Mesendoderm (in vitro differentiated cells): ENCODE data around the gene CSGALNACT2.
A peak's percentile ranks its signal among the peaks of the same experiment; 100 is the strongest.

ENCODE experiments used
- DNase-seq: peaks from one replicate; pipeline ENCODE4 v3.0.0; 2013
- H2AK5ac ChIP-seq: 2 replicates; pipeline ENCODE4 v1.6.1; 2013; ENCODE audit warnings: low read length, inconsistent platforms
- H2BK120ac ChIP-seq: 2 replicates; pipeline ENCODE4 v1.6.1; 2013; ENCODE audit warnings: low read depth, mild to moderate bottlenecking, low read length, moderate library complexity, mixed read lengths
- H2BK15ac ChIP-seq: replicated peaks from 2 replicates; pipeline ENCODE4 v1.6.1; 2013; ENCODE audit warnings: low read depth, mild to moderate bottlenecking, moderate library complexity
- H2BK5ac ChIP-seq: 2 replicates; pipeline ENCODE4 v1.6.1; 2013; ENCODE audit warnings: low read length, inconsistent platforms
- H3K18ac ChIP-seq: 2 replicates; pipeline ENCODE4 v1.6.1; 2013; ENCODE audit warnings: mild to moderate bottlenecking, low read length, mixed read lengths
- H3K23ac ChIP-seq: one replicate; pipeline ENCODE4 v1.6.1; 2013; ENCODE audit warnings: low read length
- H3K27ac ChIP-seq: 2 replicates; pipeline ENCODE4 v1.5.1; 2013; ENCODE audit warnings: low read depth, mild to moderate bottlenecking, inconsistent platforms, low read length, moderate library complexity
- H3K27me3 ChIP-seq: 2 replicates; pipeline ENCODE4 v1.6.1; 2013; ENCODE audit warnings: low read length, control low read depth, mild to moderate bottlenecking, inconsistent platforms; ENCODE audit not compliant: insufficient read depth, poor library complexity
- H3K36me3 ChIP-seq: 2 replicates; pipeline ENCODE4 v1.6.1; 2013; ENCODE audit warnings: low read length, inconsistent platforms; ENCODE audit not compliant: control insufficient read depth, insufficient read depth
- H3K4ac ChIP-seq: one replicate; pipeline ENCODE4 v1.6.1; 2013; ENCODE audit warnings: low read depth, mild to moderate bottlenecking, low read length, moderate library complexity
- H3K4me1 ChIP-seq: 2 replicates; pipeline ENCODE4 v1.6.1; 2013; ENCODE audit warnings: low read depth, low read length, inconsistent platforms; ENCODE audit not compliant: control insufficient read depth
- H3K4me2 ChIP-seq: 2 replicates; pipeline ENCODE4 v1.6.1; 2013; ENCODE audit warnings: low read length
- H3K4me3 ChIP-seq: 2 replicates; pipeline ENCODE4 v1.5.1; 2013; ENCODE audit warnings: mild to moderate bottlenecking, low read length
- H3K56ac ChIP-seq: one replicate; pipeline ENCODE4 v1.6.1; 2013; ENCODE audit warnings: low read length
- H3K79me1 ChIP-seq: 2 replicates; pipeline ENCODE4 v1.6.1; 2013; ENCODE audit warnings: low read length, inconsistent platforms
- H3K79me2 ChIP-seq: 2 replicates; pipeline ENCODE4 v1.6.1; 2013; ENCODE audit warnings: mild to moderate bottlenecking, low read length; ENCODE audit not compliant: control insufficient read depth, insufficient read depth
- H3K9ac ChIP-seq: 2 replicates; pipeline ENCODE4 v1.6.1; 2013; ENCODE audit warnings: low read length, inconsistent platforms
- H4K5ac ChIP-seq: one replicate; pipeline ENCODE4 v1.6.1; 2013; ENCODE audit warnings: low read length
- H4K8ac ChIP-seq: one replicate; pipeline ENCODE4 v1.6.1; 2013; ENCODE audit warnings: low read depth, mild to moderate bottlenecking, control low read depth, low read length, moderate library complexity
- WGBS: extraction: QIAGEN DNeasy Blood & Tissue Kit; methylation state at CpG from one replicate; pipeline ENCODE4 v1.1.7; 2013; ENCODE audit warnings: low lambda C conversion rate, missing lambda C conversion rate; ENCODE audit not compliant: insufficient coverage; ENCODE audit errors: extremely low coverage; 5-methylcytosine and 5-hydroxymethylcytosine counted together

Gene CSGALNACT2

DNA sequence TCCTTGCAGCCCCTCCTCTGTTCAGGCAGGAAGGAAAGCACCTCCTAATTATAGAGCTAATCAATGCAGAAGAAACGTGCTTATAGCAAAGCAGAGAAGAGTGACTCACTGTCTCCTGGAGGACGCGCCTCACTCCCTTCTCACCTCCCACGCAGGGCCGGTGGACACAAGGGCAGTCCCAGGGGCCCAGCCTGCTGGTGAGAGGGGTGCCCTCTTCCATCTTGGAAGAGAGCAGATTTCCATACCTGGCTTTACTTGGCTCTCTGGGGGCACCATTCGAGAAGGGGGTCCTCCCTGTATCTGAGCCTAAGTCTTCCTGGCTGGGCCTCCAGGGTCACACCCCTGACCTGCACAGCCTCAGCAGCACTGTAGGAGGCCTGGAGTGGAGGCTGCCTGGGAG is 72.8 kb downstream of the CSGALNACT2 start:
- H3K4me3 ChIP-seq, result no peak overlapping the region
- H2AK5ac ChIP-seq, result no peak overlapping the region
- no peaks in the 10 kb centered on the region for H3K79me2 ChIP-seq
- no peak overlapping the region for H3K4ac ChIP-seq
- H2BK15ac ChIP-seq, result no peak overlapping the region
- H3K36me3 ChIP-seq, result no peaks in the 10 kb centered on the region
- no CpG with 5 or more reads among the region's 6 CpGs for WGBS
- no peak overlapping the region for H3K27ac ChIP-seq
- no peak overlapping the region for H2BK120ac ChIP-seq
- no peak overlapping the region for H2BK5ac ChIP-seq
- H3K9ac ChIP-seq, result no peak overlapping the region
- no peak overlapping the region for H3K18ac ChIP-seq
- no peaks in the 10 kb centered on the region for H3K27me3 ChIP-seq
- H4K5ac ChIP-seq, result no peak overlapping the region
- no peak for DNase-seq
- no peak overlapping the region for H3K4me2 ChIP-seq
- H3K79me1 ChIP-seq, result no peaks in the 10 kb centered on the region
- H3K23ac ChIP-seq, result no peak overlapping the region
- H4K8ac ChIP-seq, result no peak overlapping the region
- H3K4me1 ChIP-seq, result no peaks in the 10 kb centered on the region
- H3K56ac ChIP-seq, result no peak overlapping the region

DNA sequence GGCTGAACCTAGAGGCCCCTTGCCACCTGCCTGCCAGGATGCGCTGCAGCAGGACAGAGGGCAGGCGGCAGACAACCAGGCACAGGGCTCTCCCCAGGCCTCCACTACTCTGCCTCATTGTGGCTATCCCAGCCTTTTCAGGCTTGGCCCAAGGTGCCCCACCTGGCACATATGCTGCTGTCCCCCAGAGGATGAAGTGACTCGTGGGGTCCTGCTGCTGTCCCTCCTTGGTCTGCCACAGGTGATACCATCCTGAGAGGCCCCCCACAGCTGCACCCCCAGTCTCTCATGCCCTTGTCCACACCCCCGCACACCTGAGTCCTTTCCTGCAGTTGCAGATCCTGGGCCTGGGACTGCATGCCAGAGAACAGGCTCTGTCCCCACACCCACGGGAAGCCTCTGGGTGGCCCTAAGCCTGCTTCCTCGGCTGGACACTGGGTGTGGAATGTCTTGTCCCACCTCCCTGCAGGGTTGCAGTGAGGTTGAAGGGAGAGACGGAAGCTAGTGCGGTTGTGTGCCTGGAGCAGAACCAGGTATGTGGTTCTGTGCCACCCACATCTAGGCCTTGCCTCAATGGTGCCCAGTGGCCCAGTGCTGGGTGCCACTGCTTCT is 73.3 kb downstream of the CSGALNACT2 start:
- no peaks in the 10 kb centered on the region for H3K79me1 ChIP-seq
- no peaks in the 10 kb centered on the region for H3K36me3 ChIP-seq
- H3K4ac ChIP-seq, result no peak overlapping the region
- no peak overlapping the region for H3K27ac ChIP-seq
- no peak for DNase-seq
- no peak overlapping the region for H3K18ac ChIP-seq
- no peak overlapping the region for H3K23ac ChIP-seq
- WGBS, result no CpG with 5 or more reads among the region's 8 CpGs
- no peak overlapping the region for H3K4me2 ChIP-seq
- no peak overlapping the region for H3K4me3 ChIP-seq
- H3K9ac ChIP-seq, result no peak overlapping the region
- H4K8ac ChIP-seq, result no peak overlapping the region
- H3K4me1 ChIP-seq, result no peaks in the 10 kb centered on the region
- no peaks in the 10 kb centered on the region for H3K79me2 ChIP-seq
- no peak overlapping the region for H2BK15ac ChIP-seq
- no peak overlapping the region for H2BK120ac ChIP-seq
- no peak overlapping the region for H4K5ac ChIP-seq
- H2AK5ac ChIP-seq, result no peak overlapping the region
- no peaks in the 10 kb centered on the region for H3K27me3 ChIP-seq
- no peak overlapping the region for H2BK5ac ChIP-seq
- no peak overlapping the region for H3K56ac ChIP-seq

DNA sequence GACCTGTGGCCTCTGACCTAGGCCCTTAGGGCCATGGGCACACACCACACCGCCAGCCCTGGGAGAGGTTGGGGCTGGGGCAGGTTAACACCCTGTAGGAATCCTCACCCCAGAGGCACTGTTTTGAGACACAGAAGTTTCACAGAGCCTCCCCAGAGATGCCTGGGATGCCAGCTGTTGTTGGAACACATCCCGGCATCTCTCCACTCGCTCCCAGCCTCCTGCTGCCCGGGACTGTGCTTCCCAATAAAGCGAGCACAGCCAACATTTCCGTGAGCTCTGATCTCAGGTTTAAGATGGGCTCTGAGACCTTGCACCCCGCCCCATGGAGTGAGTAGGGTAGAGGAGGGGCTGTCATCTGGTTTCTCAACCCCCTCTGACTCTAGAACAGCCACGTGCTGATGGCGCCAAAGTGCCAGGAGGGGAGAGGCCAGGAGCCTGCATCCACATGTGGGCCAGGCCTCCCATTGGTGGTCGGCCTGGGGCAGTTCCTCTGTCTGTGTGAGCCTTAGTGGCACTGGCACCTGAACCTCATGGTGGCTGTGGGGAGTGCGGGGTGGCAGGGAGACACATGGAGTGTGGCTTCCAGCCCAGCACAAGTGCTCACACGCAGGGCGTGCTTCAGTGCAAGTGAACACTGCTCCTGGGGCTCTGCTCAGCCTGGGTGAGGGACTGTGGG is 73.9 kb downstream of the CSGALNACT2 start:
- no peak overlapping the region for H4K8ac ChIP-seq
- no peak overlapping the region for H2BK15ac ChIP-seq
- no peak overlapping the region for H2BK120ac ChIP-seq
- no peak overlapping the region for H3K56ac ChIP-seq
- H2BK5ac ChIP-seq, result no peak overlapping the region
- H3K4me1 ChIP-seq, result no peaks in the 10 kb centered on the region
- no peak overlapping the region for H3K23ac ChIP-seq
- no peak for DNase-seq
- no peaks in the 10 kb centered on the region for H3K36me3 ChIP-seq
- no peak overlapping the region for H3K9ac ChIP-seq
- no CpG with 5 or more reads among the region's 13 CpGs for WGBS
- H3K4ac ChIP-seq, result no peak overlapping the region
- H3K18ac ChIP-seq, result no peak overlapping the region
- no peak overlapping the region for H3K4me2 ChIP-seq
- no peaks in the 10 kb centered on the region for H3K27me3 ChIP-seq
- no peak overlapping the region for H3K27ac ChIP-seq
- H3K79me2 ChIP-seq, result no peaks in the 10 kb centered on the region
- H4K5ac ChIP-seq, result no peak overlapping the region
- no peak overlapping the region for H2AK5ac ChIP-seq
- no peak overlapping the region for H3K4me3 ChIP-seq
- no peaks in the 10 kb centered on the region for H3K79me1 ChIP-seq

DNA sequence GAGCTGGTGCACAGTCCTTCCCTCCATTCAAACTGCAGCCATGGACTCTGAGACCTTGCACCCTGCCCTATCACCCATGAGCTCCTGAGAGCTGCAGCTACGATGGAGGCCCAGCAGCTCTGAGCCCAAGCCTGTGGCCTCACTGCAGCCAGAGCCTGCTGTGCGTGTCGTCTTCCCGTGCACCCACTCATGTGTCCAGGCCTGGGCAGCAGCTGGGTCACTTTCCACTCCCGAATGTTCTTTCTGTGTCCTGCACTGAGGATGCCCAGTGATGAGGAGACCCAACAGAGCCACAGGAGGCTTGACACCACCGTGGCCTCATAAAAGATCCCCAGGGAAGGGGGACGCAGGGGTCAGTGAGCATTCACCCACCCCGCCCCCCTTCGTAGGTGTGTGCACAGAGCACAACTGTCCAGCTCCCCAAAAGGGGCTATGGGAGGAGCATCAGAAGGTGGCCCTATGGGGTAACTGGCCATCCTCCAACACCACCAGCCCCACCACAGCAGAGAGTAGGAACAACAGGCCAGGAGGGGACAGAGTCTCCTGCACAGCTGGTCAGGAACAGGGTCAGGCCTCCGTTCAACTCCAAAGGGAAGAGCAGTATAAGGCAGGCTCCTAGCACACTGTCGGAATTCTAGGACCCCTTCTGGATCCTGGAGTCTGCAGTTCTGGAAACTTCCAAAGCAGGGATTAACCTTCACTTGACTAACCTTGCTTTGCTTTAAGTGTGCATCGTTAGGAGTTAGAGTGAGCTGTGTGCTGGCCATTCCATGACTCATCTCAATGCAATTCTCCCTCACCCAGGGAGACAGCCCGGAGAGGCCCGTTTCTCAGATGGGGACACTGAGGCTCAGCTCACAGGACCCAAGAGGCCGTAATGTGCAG is 76.1 kb downstream of the CSGALNACT2 start:
- Histone ChIP-seq H3K79me2 (no peaks in the 10 kb centered on the region), H4K8ac (no peak overlapping the region), H3K4me3 (no peak overlapping the region), H3K4me2 (no peak overlapping the region), H3K56ac (no peak overlapping the region), H3K27me3 (no peaks in the 10 kb centered on the region), H2BK5ac (no peak overlapping the region), H2BK120ac (no peak overlapping the region), H3K79me1 (no peaks in the 10 kb centered on the region), H3K4me1 (no peaks in the 10 kb centered on the region), H3K4ac (no peak overlapping the region), H3K23ac (no peak overlapping the region), H3K27ac (no peak overlapping the region), H3K9ac (no peak overlapping the region), H2BK15ac (no peak overlapping the region), H3K36me3 (no peaks in the 10 kb centered on the region), H3K18ac (no peak overlapping the region), H2AK5ac (no peak overlapping the region), H4K5ac (no peak overlapping the region)
- peak; percentile 33 for DNase-seq
- whole genome bisulfite sequencing, result no CpG with 5 or more reads among the region's 15 CpGs

DNA sequence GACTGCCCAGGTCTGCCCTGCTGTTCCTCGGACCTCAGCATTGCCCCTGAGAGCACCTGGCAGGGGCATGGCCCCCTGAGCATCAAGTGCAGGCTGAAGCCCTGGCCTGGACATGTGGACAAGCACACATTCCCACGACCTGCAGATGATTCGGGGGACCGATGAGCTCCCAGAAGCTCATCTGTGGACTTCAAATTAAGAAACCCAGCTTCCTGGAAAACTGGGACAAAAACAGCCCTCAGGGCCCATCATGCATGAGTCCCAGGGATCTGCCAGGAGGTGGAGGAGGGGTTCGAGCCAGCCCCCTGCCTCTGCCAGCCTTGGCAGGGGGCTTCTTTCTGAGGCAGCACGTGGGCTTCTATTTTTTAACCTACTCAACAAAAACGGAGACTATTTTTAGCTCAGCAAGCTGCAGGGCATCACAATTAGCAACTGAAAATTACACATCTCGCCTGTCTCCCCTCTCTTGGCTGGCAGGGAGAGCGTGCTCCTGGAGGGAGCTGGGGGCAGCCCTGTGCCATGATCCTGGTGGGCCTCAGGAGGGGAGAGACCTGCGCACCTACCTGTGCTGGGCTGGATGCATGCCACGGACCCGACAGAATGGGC is 76.8 kb downstream of the CSGALNACT2 start:
- no peak overlapping the region for H3K27ac ChIP-seq
- H3K4me1 ChIP-seq, result no peaks in the 10 kb centered on the region
- no peak overlapping the region for H4K8ac ChIP-seq
- no peak overlapping the region for H3K4me3 ChIP-seq
- H2BK120ac ChIP-seq, result no peak overlapping the region
- H3K4me2 ChIP-seq, result no peak overlapping the region
- H3K23ac ChIP-seq, result no peak overlapping the region
- H3K18ac ChIP-seq, result no peak overlapping the region
- no peak overlapping the region for H3K4ac ChIP-seq
- no peak overlapping the region for H2BK15ac ChIP-seq
- H3K9ac ChIP-seq, result no peak overlapping the region
- H2BK5ac ChIP-seq, result no peak overlapping the region
- H3K79me2 ChIP-seq, result no peaks in the 10 kb centered on the region
- no peaks in the 10 kb centered on the region for H3K36me3 ChIP-seq
- no peak overlapping the region for H3K56ac ChIP-seq
- no peak overlapping the region for H2AK5ac ChIP-seq
- H3K79me1 ChIP-seq, result no peaks in the 10 kb centered on the region
- no peak for DNase-seq
- no CpG with 5 or more reads among the region's 12 CpGs for WGBS
- H4K5ac ChIP-seq, result no peak overlapping the region
- H3K27me3 ChIP-seq, result no peaks in the 10 kb centered on the region
